Erythroblast (primary cell): Measurements from ENCODE around the gene TAS2R60.

Experiments used
- GATA1 ChIP-seq: IDR thresholded peaks from 2 replicates; pipeline ENCODE4 v1.6.1; 2011; ENCODE audit warnings: low read depth, mild to moderate bottlenecking, control low read depth, low read length, moderate library complexity
- POLR2A ChIP-seq: IDR thresholded peaks from 2 replicates; pipeline ENCODE4 v1.6.1; 2011; ENCODE audit warnings: mild to moderate bottlenecking, low read length

GRCh38 chr7:143485500-143485899, 42.2 kb downstream of the TAS2R60 start:
- TF ChIP-seq POLR2A (no peak), GATA1 (no peak)
